Sigmoid colon (tissue), 4 donors: ENCODE data around the gene KIAA0513.

Experiments
- POLR2A ChIP-seq, 2 donors: fragments of 450-650 bp; IDR thresholded peaks; one replicate each; pipeline ENCODE4 v1.6.1; 2016; ENCODE audit warnings: antibody characterized with exemption in 2 of 2, mild to moderate bottlenecking in 2 of 2, moderate library complexity in 2 of 2
- POLR2AphosphoS5 ChIP-seq, 4 donors: sonication (generic); formaldehyde crosslinking; IDR thresholded peaks; one replicate each; pipeline ENCODE4 v1.6.1; 2017; ENCODE audit warnings: antibody characterized with exemption in 4 of 4
- TF ChIP-seq, protein P1 (sequence below), 4 experiments: fragments of 450-650 bp in 3 of 4; fragments of 200-600 bp in 1 of 4; IDR thresholded peaks; one replicate each; pipeline ENCODE4 v1.5.1; 2016 to 2019; ENCODE audit warnings: antibody characterized with exemption in 4 of 4, mild to moderate bottlenecking in 3 of 4, moderate library complexity in 2 of 4

DNA sequence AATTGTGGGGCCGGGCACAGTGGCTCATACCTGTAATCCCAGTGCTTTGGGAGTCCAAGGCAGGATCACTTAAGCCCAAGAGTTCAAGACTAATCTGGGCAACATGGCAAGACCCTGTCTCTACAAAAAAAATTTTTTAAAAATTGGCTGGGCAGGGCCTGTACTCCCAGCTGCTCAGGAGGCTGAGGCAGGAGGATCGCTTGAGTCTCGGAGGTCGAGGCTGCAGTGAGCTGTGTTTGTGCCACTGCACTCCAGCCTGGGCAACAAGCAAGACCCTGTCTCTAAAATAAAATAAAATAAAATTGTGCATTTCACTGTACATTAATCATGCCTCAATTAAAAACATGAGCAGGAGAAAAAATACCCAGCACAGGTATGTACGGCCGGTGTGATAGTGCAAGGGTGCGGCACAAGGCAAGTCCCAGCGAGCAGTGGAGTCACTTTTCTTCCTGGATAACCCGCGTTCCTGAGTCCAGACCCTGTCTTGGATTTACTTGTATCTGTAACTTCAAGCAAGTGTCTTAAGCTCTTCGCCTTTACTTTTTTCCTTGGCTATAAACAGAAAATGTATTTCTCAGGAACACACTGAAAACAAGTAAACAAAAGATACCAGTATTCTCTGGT lies 27.6 kb upstream of the KIAA0513 start:
- TF ChIP-seq, protein P1, sequence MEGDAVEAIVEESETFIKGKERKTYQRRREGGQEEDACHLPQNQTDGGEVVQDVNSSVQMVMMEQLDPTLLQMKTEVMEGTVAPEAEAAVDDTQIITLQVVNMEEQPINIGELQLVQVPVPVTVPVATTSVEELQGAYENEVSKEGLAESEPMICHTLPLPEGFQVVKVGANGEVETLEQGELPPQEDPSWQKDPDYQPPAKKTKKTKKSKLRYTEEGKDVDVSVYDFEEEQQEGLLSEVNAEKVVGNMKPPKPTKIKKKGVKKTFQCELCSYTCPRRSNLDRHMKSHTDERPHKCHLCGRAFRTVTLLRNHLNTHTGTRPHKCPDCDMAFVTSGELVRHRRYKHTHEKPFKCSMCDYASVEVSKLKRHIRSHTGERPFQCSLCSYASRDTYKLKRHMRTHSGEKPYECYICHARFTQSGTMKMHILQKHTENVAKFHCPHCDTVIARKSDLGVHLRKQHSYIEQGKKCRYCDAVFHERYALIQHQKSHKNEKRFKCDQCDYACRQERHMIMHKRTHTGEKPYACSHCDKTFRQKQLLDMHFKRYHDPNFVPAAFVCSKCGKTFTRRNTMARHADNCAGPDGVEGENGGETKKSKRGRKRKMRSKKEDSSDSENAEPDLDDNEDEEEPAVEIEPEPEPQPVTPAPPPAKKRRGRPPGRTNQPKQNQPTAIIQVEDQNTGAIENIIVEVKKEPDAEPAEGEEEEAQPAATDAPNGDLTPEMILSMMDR (IDR thresholded peaks at IDR 0.05), result no peak
- no peak for TF ChIP-seq POLR2AphosphoS5 (IDR thresholded peaks at IDR 0.05)
- no peak for TF ChIP-seq POLR2A (IDR thresholded peaks at IDR 0.05)
